HCT116 (cell line): ENCODE results near the gene IRAK2. TPM values are rescaled to one million over a fixed set of nuclear protein-coding genes. Genes with fewer than 3 reads are reported as not detected.
A peak's percentile ranks its signal among the peaks of the same experiment; 100 is the strongest.

Experiments used
- ATAC-seq: fragments of 200-7000 bp; cut with Tn5 transposase; 2 replicates; pipeline ENCODE4 v1.9.1; 2020; ENCODE audit warnings: mild to moderate bottlenecking, moderate library complexity
- BruUV-seq: library from RNA; stranded (reverse); fragments of 400-500 nt; replicated peaks from 2 replicates; lab custom pipeline; 2021; lab: Mats Ljungman, UMichigan
- CTCF ChIA-PET: fragments of 300-600 bp; sonication (Branson Sonifier 250); formaldehyde crosslinking; loops from one replicate; lab custom pipeline; 2021; ENCODE audit warnings: antibody characterized with exemption; lab: Charles Lee
- POLR2A ChIA-PET: fragments of 300-600, 350-600 bp; sonication (Branson Sonifier 250); formaldehyde crosslinking; loops from one replicate; lab custom pipeline; 2021; ENCODE audit warnings: antibody characterized with exemption; lab: Charles Lee
- RAD21 ChIA-PET, 2 experiments: fragments of 300-600 bp; sonication (Branson Sonifier 250); formaldehyde crosslinking; loops; one replicate each; lab custom pipeline; 2023; ENCODE audit warnings: low total read pairs in 2 of 2; ENCODE audit not compliant: uncharacterized antibody in 2 of 2, unreplicated experiment in 2 of 2, low non-redundant PET in 1 of 2; lab: Charles Lee
- DNase-seq: peaks from one replicate; pipeline ENCODE4 v3.0.0-alpha.2; 2010; ENCODE audit warnings: low read depth, low spot score
- H2AFZ ChIP-seq: fragments of 200-600 bp; shearing (Covaris generic), sonication (generic); 2 replicates; pipeline ENCODE4 v1.6.1; 2017; ENCODE audit warnings: low read depth, mixed run types, mixed read lengths, antibody characterized with exemption, low read length; ENCODE audit not compliant: poor library complexity, severe bottlenecking
- H3K27ac ChIP-seq: 2 replicates; pipeline ENCODE4 v1.5.1; 2012; ENCODE audit warnings: low read depth, low read length
- H3K27me3 ChIP-seq: fragments of 200-600 bp; sonication (generic); 2 replicates; pipeline ENCODE4 v1.6.1; 2016; ENCODE audit warnings: mixed run types, low read length, mixed read lengths; ENCODE audit not compliant: insufficient read depth
- H3K36me3 ChIP-seq, 2 experiments: fragments of 200-500 bp in 1 of 2; fragments of 200-600 bp in 1 of 2; sonication (Bioruptor generic) in 1 of 2; sonication (generic) in 1 of 2; 2 replicates each; pipeline versions ENCODE4 v1.5.1 to v1.6.1; 2014 to 2016; ENCODE audit warnings: low read length in 2 of 2, inconsistent platforms in 1 of 2, mixed read lengths in 1 of 2, mixed run types in 1 of 2; ENCODE audit not compliant: insufficient read depth in 2 of 2, control insufficient read depth in 1 of 2
- H3K4me1 ChIP-seq, 2 experiments: fragments of 200-600 bp in 1 of 2; sonication (generic) in 1 of 2; 2 replicates each; pipeline versions ENCODE4 v1.5.1 to v1.6.1; 2012 to 2017; ENCODE audit warnings: low read length in 2 of 2, inconsistent platforms in 1 of 2, mild to moderate bottlenecking in 1 of 2, mixed read lengths in 1 of 2, mixed run types in 1 of 2, moderate library complexity in 1 of 2; ENCODE audit not compliant: insufficient read depth in 2 of 2, control insufficient read depth in 1 of 2
- H3K4me2 ChIP-seq: fragments of 200-600 bp; sonication (generic); 2 replicates; pipeline ENCODE4 v1.6.1; 2017; ENCODE audit warnings: mixed run types, low read length, mixed read lengths
- H3K4me3 ChIP-seq, 2 experiments: fragments of 200-600 bp in 1 of 2; sonication (generic) in 1 of 2; replicated peaks in 1 of 2; 2 replicates each; pipeline ENCODE4 v1.5.1; 2011 to 2016; ENCODE audit warnings: low read length in 2 of 2, control low read depth in 1 of 2, low read depth in 1 of 2, mild to moderate bottlenecking in 1 of 2, mixed read lengths in 1 of 2, mixed run types in 1 of 2
- H3K79me2 ChIP-seq: fragments of 200-600 bp; sonication (generic); 2 replicates; pipeline ENCODE4 v1.6.1; 2017; ENCODE audit warnings: mild to moderate bottlenecking, mixed run types, low read length, moderate library complexity, mixed read lengths; ENCODE audit not compliant: insufficient read depth
- H3K9ac ChIP-seq: fragments of 200-600 bp; sonication (generic); 2 replicates; pipeline ENCODE4 v1.6.1; 2016; ENCODE audit warnings: low read length, mixed read lengths
- H3K9me2 ChIP-seq: fragments of 200-600 bp; sonication (generic), shearing (Covaris generic); 2 replicates; pipeline ENCODE4 v1.6.1; 2017; ENCODE audit warnings: mixed run types, mild to moderate bottlenecking, moderate library complexity; ENCODE audit not compliant: insufficient read depth
- H3K9me3 ChIP-seq, 2 experiments: fragments of 200-500 bp in 1 of 2; fragments of 200-600 bp in 1 of 2; sonication (Bioruptor generic) in 1 of 2; sonication (generic) in 1 of 2; 2 replicates each; pipeline ENCODE4 v1.6.1; 2014 to 2017; ENCODE audit warnings: low read length in 2 of 2, mixed read lengths in 2 of 2, inconsistent platforms in 1 of 2, low read depth in 1 of 2, mild to moderate bottlenecking in 1 of 2, mixed run types in 1 of 2, moderate library complexity in 1 of 2; ENCODE audit not compliant: control insufficient read depth in 1 of 2, insufficient read depth in 1 of 2
- H4K20me1 ChIP-seq: fragments of 200-600 bp; sonication (generic), shearing (Covaris generic); 2 replicates; pipeline ENCODE4 v1.6.1; 2017; ENCODE audit warnings: mixed run types, mild to moderate bottlenecking, moderate library complexity; ENCODE audit not compliant: insufficient read depth
- ELF1 ChIP-seq: IDR thresholded peaks from 2 replicates; pipeline ENCODE4 v1.6.1; 2012; ENCODE audit warnings: low read depth, borderline replicate concordance
- EZH2 ChIP-seq: fragments of 200-600 bp; sonication (generic); IDR thresholded peaks from 2 replicates; pipeline ENCODE4 v1.6.1; 2017; ENCODE audit warnings: antibody characterized with exemption, mixed run types
- FOSL1 ChIP-seq: IDR thresholded peaks from 2 replicates; pipeline ENCODE4 v1.6.1; 2012; ENCODE audit warnings: low read depth
- POLR2AphosphoS5 ChIP-seq: IDR thresholded peaks from 2 replicates; pipeline ENCODE4 v1.6.1; 2011; ENCODE audit warnings: mild to moderate bottlenecking, low read depth, low read length, moderate library complexity
- RAD21 ChIP-seq: IDR thresholded peaks from 2 replicates; pipeline ENCODE4 v1.6.1; 2012; ENCODE audit warnings: low read depth, mild to moderate bottlenecking
- SIN3A ChIP-seq: IDR thresholded peaks from 2 replicates; pipeline ENCODE4 v1.6.1; 2012; ENCODE audit warnings: low read depth
- SP1 ChIP-seq: IDR thresholded peaks from 2 replicates; pipeline ENCODE4 v1.6.1; 2012; ENCODE audit warnings: low read depth
- TCF7L2 ChIP-seq: IDR thresholded peaks from 2 replicates; pipeline ENCODE4 v1.7.0; 2011; ENCODE audit warnings: borderline replicate concordance, inconsistent platforms; ENCODE audit not compliant: insufficient read depth, insufficient read length; ENCODE audit errors: extremely low read depth
- YY1 ChIP-seq: IDR thresholded peaks from 2 replicates; pipeline ENCODE4 v1.6.1; 2011; ENCODE audit warnings: low read length, low read depth, moderate library complexity, mild to moderate bottlenecking; ENCODE audit not compliant: insufficient replicate concordance; ENCODE audit errors: extremely low read depth
- ZFX ChIP-seq: fragments of 450-650 bp; IDR thresholded peaks from 2 replicates; pipeline ENCODE4 v1.6.1; 2017
- intact Hi-C: fragments of 100-400 bp; cut with micrococcal nuclease; formaldehyde crosslinking; loops from 2 replicates; pipeline ENCODE4 v1.10.0; 2022
- total RNA-seq: library from RNA; stranded (reverse); gene quantifications from one replicate; pipeline ENCODE4 v1.2.1, GENCODE V29; 2021; ENCODE audit not compliant: unreplicated experiment
- TF ChIP-seq, protein P1 (sequence below): IDR thresholded peaks from 2 replicates; pipeline ENCODE4 v1.6.1; 2012; ENCODE audit warnings: low read depth
- TF ChIP-seq, protein P2 (sequence below), 3 experiments: fragments of 200-600 bp in 1 of 3; sonication (generic) in 1 of 3; IDR thresholded peaks in 2 of 3; conservative IDR thresholded peaks in 1 of 3; 2 replicates each; pipeline ENCODE4 v1.5.1; 2012 to 2017; ENCODE audit warnings: low read depth in 2 of 3, low read length in 2 of 3, antibody characterized with exemption in 1 of 3, borderline replicate concordance in 1 of 3, control low read depth in 1 of 3, mild to moderate bottlenecking in 1 of 3, mixed read lengths in 1 of 3, mixed run types in 1 of 3, moderate library complexity in 1 of 3; ENCODE audit not compliant: insufficient read depth in 1 of 3

The IRAK2 gene
- total RNA-seq, 1 experiment from 2014 or later = 3.6 TPM

DNA sequence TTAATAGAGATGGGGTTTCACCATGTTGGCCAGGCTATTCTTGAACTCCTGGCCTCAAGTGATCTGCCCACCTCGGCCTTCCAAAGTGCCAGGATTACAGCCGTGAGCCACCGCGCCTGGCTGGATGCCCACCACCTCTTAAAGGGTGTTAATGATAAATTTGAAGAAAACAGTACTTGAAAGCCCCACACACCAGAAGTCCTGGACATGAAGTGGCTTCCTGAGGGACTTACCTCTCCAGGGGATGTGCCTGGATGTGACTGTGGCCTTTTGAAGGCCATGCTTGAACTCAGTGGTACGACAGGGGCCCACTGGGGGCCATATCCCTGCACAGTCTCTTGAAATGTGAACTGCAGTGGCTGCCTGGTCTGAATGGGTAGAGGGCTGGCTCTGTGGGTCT lies 18.2 kb downstream of the IRAK2 start:
- H3K4me1 ChIP-seq = no peaks in the 10 kb centered on the region
- TF ChIP-seq ZFX = 0 out of 2 replicates have a peak, but pooled peaks have one; percentile 7
- no peak for TF ChIP-seq SP1
- TF ChIP-seq, all 23 proteins: peak for 1
- H3K4me3 ChIP-seq = no peak overlapping the region
- H3K79me2 ChIP-seq = no peaks in the 10 kb centered on the region
- CTCF ChIA-PET = no interaction called here
- H3K27ac ChIP-seq = no peak overlapping the region
- H3K9ac ChIP-seq = no peak overlapping the region
- POLR2A ChIA-PET = interaction anchor here (1.0 kb wide), 1 partner anchor 9 kb away, joined by 3 read pairs; no protein-coding TSS in a partner anchor
- H4K20me1 ChIP-seq = no peaks in the 10 kb centered on the region
- no peaks in the 10 kb centered on the region for H3K27me3 ChIP-seq
- H2AFZ ChIP-seq = no peak overlapping the region
- RAD21 ChIA-PET = no interaction called here
- no peaks in the 10 kb centered on the region for H3K9me2 ChIP-seq
- ATAC-seq (no peak), DNase-seq (no peak)
- intact Hi-C loops = no loop called here
- no peaks in the 10 kb centered on the region for H3K36me3 ChIP-seq
- no peaks in the 10 kb centered on the region for H3K9me3 ChIP-seq
- no TSS peak for BruUV-seq
- no peak overlapping the region for H3K4me2 ChIP-seq

DNA sequence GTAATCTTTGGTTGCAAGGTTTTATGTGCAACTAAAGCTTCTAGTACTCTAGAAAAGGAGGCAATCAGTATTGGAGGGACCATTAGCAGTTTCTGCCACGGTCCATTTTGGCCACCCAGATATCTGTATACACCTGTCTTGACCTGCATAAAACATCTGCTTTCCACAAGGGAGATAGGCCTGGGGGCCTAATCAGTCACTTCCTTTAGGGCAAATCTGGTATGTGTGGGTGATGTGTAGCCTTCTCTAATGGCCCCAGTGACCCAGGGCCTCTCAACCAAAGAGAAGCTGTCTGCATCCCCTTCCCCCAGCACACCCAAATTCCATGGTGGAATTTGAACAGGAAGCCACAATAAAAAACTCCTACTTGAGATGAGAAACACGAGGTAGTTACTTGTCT lies 19.5 kb downstream of the IRAK2 start:
- no peaks in the 10 kb centered on the region for H3K79me2 ChIP-seq
- H3K4me3 ChIP-seq = no peak overlapping the region
- DNase-seq (no peak), ATAC-seq (no peak)
- RAD21 ChIA-PET = no interaction called here
- no peaks in the 10 kb centered on the region for H4K20me1 ChIP-seq
- CTCF ChIA-PET = no interaction called here
- POLR2A ChIA-PET = no interaction called here
- H3K4me1 ChIP-seq = no peaks in the 10 kb centered on the region; a peak in 1 of 4 replicates
- H3K9ac ChIP-seq = no peak overlapping the region
- no TSS peak for BruUV-seq
- no peaks in the 10 kb centered on the region for H3K27me3 ChIP-seq
- intact Hi-C loops = no loop called here
- no peaks in the 10 kb centered on the region for H3K9me2 ChIP-seq
- H3K9me3 ChIP-seq = no peaks in the 10 kb centered on the region
- H2AFZ ChIP-seq = no peak overlapping the region
- no peaks in the 10 kb centered on the region for H3K36me3 ChIP-seq
- no peak overlapping the region for H3K27ac ChIP-seq
- H3K4me2 ChIP-seq = no peak overlapping the region
- TF ChIP-seq RAD21 (no peak), ELF1 (no peak), TCF7L2 (no peak), ZFX (no peak), EZH2 (no peak), SIN3A (no peak), POLR2AphosphoS5 (no peak), YY1 (no peak), FOSL1 (no peak)
- TF ChIP-seq, protein P1, sequence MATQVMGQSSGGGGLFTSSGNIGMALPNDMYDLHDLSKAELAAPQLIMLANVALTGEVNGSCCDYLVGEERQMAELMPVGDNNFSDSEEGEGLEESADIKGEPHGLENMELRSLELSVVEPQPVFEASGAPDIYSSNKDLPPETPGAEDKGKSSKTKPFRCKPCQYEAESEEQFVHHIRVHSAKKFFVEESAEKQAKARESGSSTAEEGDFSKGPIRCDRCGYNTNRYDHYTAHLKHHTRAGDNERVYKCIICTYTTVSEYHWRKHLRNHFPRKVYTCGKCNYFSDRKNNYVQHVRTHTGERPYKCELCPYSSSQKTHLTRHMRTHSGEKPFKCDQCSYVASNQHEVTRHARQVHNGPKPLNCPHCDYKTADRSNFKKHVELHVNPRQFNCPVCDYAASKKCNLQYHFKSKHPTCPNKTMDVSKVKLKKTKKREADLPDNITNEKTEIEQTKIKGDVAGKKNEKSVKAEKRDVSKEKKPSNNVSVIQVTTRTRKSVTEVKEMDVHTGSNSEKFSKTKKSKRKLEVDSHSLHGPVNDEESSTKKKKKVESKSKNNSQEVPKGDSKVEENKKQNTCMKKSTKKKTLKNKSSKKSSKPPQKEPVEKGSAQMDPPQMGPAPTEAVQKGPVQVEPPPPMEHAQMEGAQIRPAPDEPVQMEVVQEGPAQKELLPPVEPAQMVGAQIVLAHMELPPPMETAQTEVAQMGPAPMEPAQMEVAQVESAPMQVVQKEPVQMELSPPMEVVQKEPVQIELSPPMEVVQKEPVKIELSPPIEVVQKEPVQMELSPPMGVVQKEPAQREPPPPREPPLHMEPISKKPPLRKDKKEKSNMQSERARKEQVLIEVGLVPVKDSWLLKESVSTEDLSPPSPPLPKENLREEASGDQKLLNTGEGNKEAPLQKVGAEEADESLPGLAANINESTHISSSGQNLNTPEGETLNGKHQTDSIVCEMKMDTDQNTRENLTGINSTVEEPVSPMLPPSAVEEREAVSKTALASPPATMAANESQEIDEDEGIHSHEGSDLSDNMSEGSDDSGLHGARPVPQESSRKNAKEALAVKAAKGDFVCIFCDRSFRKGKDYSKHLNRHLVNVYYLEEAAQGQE = no peak
- TF ChIP-seq, protein P2, sequence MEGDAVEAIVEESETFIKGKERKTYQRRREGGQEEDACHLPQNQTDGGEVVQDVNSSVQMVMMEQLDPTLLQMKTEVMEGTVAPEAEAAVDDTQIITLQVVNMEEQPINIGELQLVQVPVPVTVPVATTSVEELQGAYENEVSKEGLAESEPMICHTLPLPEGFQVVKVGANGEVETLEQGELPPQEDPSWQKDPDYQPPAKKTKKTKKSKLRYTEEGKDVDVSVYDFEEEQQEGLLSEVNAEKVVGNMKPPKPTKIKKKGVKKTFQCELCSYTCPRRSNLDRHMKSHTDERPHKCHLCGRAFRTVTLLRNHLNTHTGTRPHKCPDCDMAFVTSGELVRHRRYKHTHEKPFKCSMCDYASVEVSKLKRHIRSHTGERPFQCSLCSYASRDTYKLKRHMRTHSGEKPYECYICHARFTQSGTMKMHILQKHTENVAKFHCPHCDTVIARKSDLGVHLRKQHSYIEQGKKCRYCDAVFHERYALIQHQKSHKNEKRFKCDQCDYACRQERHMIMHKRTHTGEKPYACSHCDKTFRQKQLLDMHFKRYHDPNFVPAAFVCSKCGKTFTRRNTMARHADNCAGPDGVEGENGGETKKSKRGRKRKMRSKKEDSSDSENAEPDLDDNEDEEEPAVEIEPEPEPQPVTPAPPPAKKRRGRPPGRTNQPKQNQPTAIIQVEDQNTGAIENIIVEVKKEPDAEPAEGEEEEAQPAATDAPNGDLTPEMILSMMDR (IDR thresholded peaks at IDR 0.05 in 2 of 3, conservative IDR thresholded peaks at IDR 0.05 in 1 of 3; ENCODE audit: borderline replicate concordance in 1 of 3, insufficient read depth in 1 of 3, low read depth in 2 of 3, low read length in 2 of 3) = no peak
